Measurements from ENCODE around the gene SLC25A39.

DNA sequence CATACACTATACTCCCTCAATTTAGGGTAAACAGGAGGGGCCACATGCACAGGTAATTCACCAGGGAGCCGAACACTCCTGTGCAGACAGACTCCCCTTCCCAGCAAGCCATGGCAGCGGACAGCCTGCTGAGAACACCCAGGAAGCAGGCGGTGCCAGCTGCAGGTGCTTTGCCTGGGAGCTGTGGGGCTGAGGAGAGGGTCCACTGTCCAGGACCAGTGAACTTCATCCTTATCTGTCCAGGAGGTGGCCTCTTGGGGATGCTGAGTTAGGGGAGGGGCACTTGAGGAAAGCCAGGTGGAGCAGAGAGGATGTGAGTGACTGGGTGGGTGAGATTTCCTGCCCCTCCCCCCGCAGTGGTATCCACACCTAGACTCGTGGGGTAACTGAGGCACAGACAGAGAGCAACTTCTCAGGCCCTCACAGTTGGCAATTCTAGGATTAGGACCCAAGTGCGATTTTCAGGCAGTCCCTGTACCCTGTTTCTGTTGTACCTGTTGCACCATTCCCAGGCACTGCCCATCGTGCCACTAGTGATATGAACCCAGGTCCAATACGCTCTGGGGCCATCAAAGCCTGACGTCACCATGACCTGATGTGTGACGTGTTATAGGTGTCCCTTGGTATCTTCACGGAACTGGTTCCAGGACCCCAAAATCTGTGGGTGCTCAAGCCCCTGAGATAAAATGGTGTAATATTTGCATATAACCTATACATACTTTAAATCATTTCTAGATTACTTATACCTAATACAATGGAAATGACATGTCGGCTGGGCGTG is 21.6 kb upstream of the SLC25A39 start:
- no peak for TF ChIP-seq POLR2AphosphoS5 (IDR thresholded peaks at IDR 0.05; ENCODE audit: low read depth)
- TF ChIP-seq, protein P1, sequence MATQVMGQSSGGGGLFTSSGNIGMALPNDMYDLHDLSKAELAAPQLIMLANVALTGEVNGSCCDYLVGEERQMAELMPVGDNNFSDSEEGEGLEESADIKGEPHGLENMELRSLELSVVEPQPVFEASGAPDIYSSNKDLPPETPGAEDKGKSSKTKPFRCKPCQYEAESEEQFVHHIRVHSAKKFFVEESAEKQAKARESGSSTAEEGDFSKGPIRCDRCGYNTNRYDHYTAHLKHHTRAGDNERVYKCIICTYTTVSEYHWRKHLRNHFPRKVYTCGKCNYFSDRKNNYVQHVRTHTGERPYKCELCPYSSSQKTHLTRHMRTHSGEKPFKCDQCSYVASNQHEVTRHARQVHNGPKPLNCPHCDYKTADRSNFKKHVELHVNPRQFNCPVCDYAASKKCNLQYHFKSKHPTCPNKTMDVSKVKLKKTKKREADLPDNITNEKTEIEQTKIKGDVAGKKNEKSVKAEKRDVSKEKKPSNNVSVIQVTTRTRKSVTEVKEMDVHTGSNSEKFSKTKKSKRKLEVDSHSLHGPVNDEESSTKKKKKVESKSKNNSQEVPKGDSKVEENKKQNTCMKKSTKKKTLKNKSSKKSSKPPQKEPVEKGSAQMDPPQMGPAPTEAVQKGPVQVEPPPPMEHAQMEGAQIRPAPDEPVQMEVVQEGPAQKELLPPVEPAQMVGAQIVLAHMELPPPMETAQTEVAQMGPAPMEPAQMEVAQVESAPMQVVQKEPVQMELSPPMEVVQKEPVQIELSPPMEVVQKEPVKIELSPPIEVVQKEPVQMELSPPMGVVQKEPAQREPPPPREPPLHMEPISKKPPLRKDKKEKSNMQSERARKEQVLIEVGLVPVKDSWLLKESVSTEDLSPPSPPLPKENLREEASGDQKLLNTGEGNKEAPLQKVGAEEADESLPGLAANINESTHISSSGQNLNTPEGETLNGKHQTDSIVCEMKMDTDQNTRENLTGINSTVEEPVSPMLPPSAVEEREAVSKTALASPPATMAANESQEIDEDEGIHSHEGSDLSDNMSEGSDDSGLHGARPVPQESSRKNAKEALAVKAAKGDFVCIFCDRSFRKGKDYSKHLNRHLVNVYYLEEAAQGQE (IDR thresholded peaks at IDR 0.05; ENCODE audit: insufficient replicate concordance, low read depth): no peak
- TF ChIP-seq, protein P2, sequence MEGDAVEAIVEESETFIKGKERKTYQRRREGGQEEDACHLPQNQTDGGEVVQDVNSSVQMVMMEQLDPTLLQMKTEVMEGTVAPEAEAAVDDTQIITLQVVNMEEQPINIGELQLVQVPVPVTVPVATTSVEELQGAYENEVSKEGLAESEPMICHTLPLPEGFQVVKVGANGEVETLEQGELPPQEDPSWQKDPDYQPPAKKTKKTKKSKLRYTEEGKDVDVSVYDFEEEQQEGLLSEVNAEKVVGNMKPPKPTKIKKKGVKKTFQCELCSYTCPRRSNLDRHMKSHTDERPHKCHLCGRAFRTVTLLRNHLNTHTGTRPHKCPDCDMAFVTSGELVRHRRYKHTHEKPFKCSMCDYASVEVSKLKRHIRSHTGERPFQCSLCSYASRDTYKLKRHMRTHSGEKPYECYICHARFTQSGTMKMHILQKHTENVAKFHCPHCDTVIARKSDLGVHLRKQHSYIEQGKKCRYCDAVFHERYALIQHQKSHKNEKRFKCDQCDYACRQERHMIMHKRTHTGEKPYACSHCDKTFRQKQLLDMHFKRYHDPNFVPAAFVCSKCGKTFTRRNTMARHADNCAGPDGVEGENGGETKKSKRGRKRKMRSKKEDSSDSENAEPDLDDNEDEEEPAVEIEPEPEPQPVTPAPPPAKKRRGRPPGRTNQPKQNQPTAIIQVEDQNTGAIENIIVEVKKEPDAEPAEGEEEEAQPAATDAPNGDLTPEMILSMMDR (IDR thresholded peaks at IDR 0.05; ENCODE audit: insufficient read depth, low read length): no peak
- TF ChIP-seq SPI1 (IDR thresholded peaks at IDR 0.05; ENCODE audit: borderline replicate concordance, low read depth): no peak
- TF ChIP-seq GABPA (IDR thresholded peaks at IDR 0.05; ENCODE audit: low read depth): no peak
